IMR-90 (cell line): ENCODE results near the gene TMEM41A. TPM values are rescaled to one million over a fixed set of nuclear protein-coding genes. Genes with fewer than 3 reads are reported as not detected.

Experiments
- ATAC-seq: fragments of 200-7000 bp; cut with Tn5 transposase; 2 replicates; pipeline ENCODE4 v1.9.1; 2020; ENCODE audit warnings: low read depth, mild to moderate bottlenecking, moderate library complexity
- BruUV-seq: library from RNA; stranded (reverse); fragments of 400-500 nt; replicated peaks from 2 replicates; lab custom pipeline; 2021; lab: Mats Ljungman, UMichigan
- CTCF ChIA-PET: fragments of 300-600 bp; formaldehyde crosslinking; extraction: SDS; loops from one replicate; lab custom pipeline; 2021; ENCODE audit warnings: antibody characterized with exemption; lab: Yijun Ruan, JAX
- POLR2A ChIA-PET: fragments of 300-600 bp; sonication (Branson Sonifier 250); formaldehyde crosslinking; loops from one replicate; lab custom pipeline; 2022; ENCODE audit warnings: antibody characterized with exemption; ENCODE audit not compliant: unreplicated experiment; lab: Charles Lee
- DNase-seq: peaks from one replicate; pipeline ENCODE4 v3.0.0; 2013
- H2AFZ ChIP-seq: replicated peaks from 2 replicates; pipeline ENCODE3; 2013; ENCODE audit warnings: low read length, mild to moderate bottlenecking; ENCODE audit not compliant: poor library complexity
- H2AK5ac ChIP-seq: 2 replicates; pipeline ENCODE4 v1.6.1; 2013; ENCODE audit warnings: low read depth, low read length, inconsistent platforms
- H2AK9ac ChIP-seq: replicated peaks from 2 replicates; pipeline ENCODE3; 2013; ENCODE audit warnings: mild to moderate bottlenecking, low read depth, low read length, moderate library complexity; ENCODE audit not compliant: poor library complexity
- H2BK120ac ChIP-seq: 2 replicates; pipeline ENCODE4 v1.6.1; 2013; ENCODE audit warnings: low read depth, low read length, inconsistent platforms
- H2BK15ac ChIP-seq: 3 replicates; pipeline ENCODE4 v1.6.1; 2013; ENCODE audit warnings: low read depth, low read length, inconsistent platforms
- H2BK20ac ChIP-seq: 2 replicates; pipeline ENCODE4 v1.6.1; 2013; ENCODE audit warnings: low read depth, mild to moderate bottlenecking, inconsistent platforms, low read length, moderate library complexity
- H2BK5ac ChIP-seq: 2 replicates; pipeline ENCODE4 v1.6.1; 2013; ENCODE audit warnings: mild to moderate bottlenecking, low read depth, low read length, inconsistent platforms; ENCODE audit not compliant: poor library complexity, severe bottlenecking
- H3K14ac ChIP-seq: replicated peaks from 2 replicates; pipeline ENCODE4 v1.6.1; 2013; ENCODE audit warnings: low read depth, low read length, inconsistent platforms
- H3K18ac ChIP-seq: 2 replicates; pipeline ENCODE4 v1.6.1; 2013; ENCODE audit warnings: low read depth, low read length, control low read depth
- H3K23ac ChIP-seq: 2 replicates; pipeline ENCODE4 v1.6.1; 2013; ENCODE audit warnings: low read depth, low read length, inconsistent platforms
- H3K27ac ChIP-seq: 2 replicates; pipeline ENCODE4 v1.5.1; 2013; ENCODE audit warnings: mild to moderate bottlenecking, control low read depth, low read length; ENCODE audit not compliant: insufficient read depth
- H3K27me3 ChIP-seq: 2 replicates; pipeline ENCODE4 v1.6.1; 2013; ENCODE audit warnings: low read length; ENCODE audit not compliant: control insufficient read depth, insufficient read depth
- H3K36me3 ChIP-seq: 2 replicates; pipeline ENCODE4 v1.6.1; 2013; ENCODE audit warnings: low read length, mixed read lengths; ENCODE audit not compliant: control insufficient read depth, insufficient read depth
- H3K4ac ChIP-seq: 2 replicates; pipeline ENCODE4 v1.6.1; 2013; ENCODE audit warnings: low read depth, low read length, inconsistent platforms
- H3K4me1 ChIP-seq: 2 replicates; pipeline ENCODE4 v1.6.1; 2013; ENCODE audit warnings: low read length, mixed read lengths; ENCODE audit not compliant: control insufficient read depth, insufficient read depth
- H3K4me2 ChIP-seq: 2 replicates; pipeline ENCODE4 v1.6.1; 2013; ENCODE audit warnings: low read depth, mild to moderate bottlenecking, control low read depth, low read length, moderate library complexity
- H3K4me3 ChIP-seq: 2 replicates; pipeline ENCODE4 v1.5.1; 2013; ENCODE audit warnings: low read depth, mild to moderate bottlenecking, control low read depth, low read length, moderate library complexity; ENCODE audit not compliant: insufficient read depth
- H3K56ac ChIP-seq: 2 replicates; pipeline ENCODE4 v1.6.1; 2013; ENCODE audit warnings: low read length, inconsistent platforms; ENCODE audit not compliant: insufficient read depth; ENCODE audit errors: extremely low read depth
- H3K79me1 ChIP-seq, 2 experiments: 2 replicates each; pipeline ENCODE4 v1.6.1; 2013; ENCODE audit warnings: low read length in 2 of 2, inconsistent platforms in 1 of 2, low read depth in 1 of 2
- H3K9ac ChIP-seq: 2 replicates; pipeline ENCODE4 v1.6.1; 2013; ENCODE audit warnings: low read depth, low read length, control low read depth
- H3K9me1 ChIP-seq: 2 replicates; pipeline ENCODE4 v1.6.1; 2013; ENCODE audit warnings: low read length, inconsistent platforms; ENCODE audit not compliant: insufficient read depth
- H3K9me3 ChIP-seq: 2 replicates; pipeline ENCODE4 v1.6.1; 2013; ENCODE audit warnings: low read length; ENCODE audit not compliant: control insufficient read depth, insufficient read depth
- H4K20me1 ChIP-seq: 2 replicates; pipeline ENCODE4 v1.6.1; 2013; ENCODE audit warnings: low read length, inconsistent platforms; ENCODE audit not compliant: insufficient read depth
- H4K5ac ChIP-seq: 2 replicates; pipeline ENCODE4 v1.6.1; 2013; ENCODE audit warnings: mild to moderate bottlenecking, low read depth, low read length, control low read depth
- H4K8ac ChIP-seq, 2 experiments: 2 replicates each; pipeline ENCODE4 v1.6.1; 2013; ENCODE audit warnings: low read depth in 2 of 2, low read length in 2 of 2, control low read depth in 1 of 2, inconsistent platforms in 1 of 2
- H4K91ac ChIP-seq: 2 replicates; pipeline ENCODE4 v1.6.1; 2013; ENCODE audit warnings: low read depth, low read length, inconsistent platforms; ENCODE audit not compliant: insufficient read depth
- CEBPB ChIP-seq: IDR thresholded peaks from 2 replicates; pipeline ENCODE4 v1.6.1; 2012; ENCODE audit warnings: low read depth, low read length, improper control_type of control experiment
- MAFK ChIP-seq: IDR thresholded peaks from 2 replicates; pipeline ENCODE4 v1.6.1; 2012; ENCODE audit warnings: low read depth, low read length, improper control_type of control experiment
- RAD21 ChIP-seq: IDR thresholded peaks from 2 replicates; pipeline ENCODE4 v1.6.1; 2012; ENCODE audit warnings: low read length, improper control_type of control experiment
- RFX5 ChIP-seq: IDR thresholded peaks from 2 replicates; pipeline ENCODE4 v1.8.0; 2012; ENCODE audit warnings: low read depth, mild to moderate bottlenecking, low read length, moderate library complexity
- SMC3 ChIP-seq: fragments of 150-350 bp; IDR thresholded peaks from 2 replicates; pipeline ENCODE4 v1.6.1; 2016; ENCODE audit warnings: low read depth, mild to moderate bottlenecking, antibody characterized with exemption, low read length, moderate library complexity
- WGBS, 2 experiments: methylation state at CpG; one replicate each; pipeline versions ENCODE4 v1.1.5 to v1.1.7; 2013; ENCODE audit warnings: missing lambda C conversion rate in 2 of 2; ENCODE audit not compliant: insufficient read length in 1 of 2; ENCODE audit errors: extremely low coverage in 2 of 2; 5-methylcytosine and 5-hydroxymethylcytosine counted together
- dilution Hi-C: fragments of 300-500 bp; cut with HindIII; formaldehyde crosslinking; loops from one replicate; pipeline ENCODE4 v1.14.3; 2018; ENCODE audit warnings: low sequenced_read_pairs; ENCODE audit not compliant: unreplicated experiment
- in situ Hi-C: fragments of 300-500 bp; cut with MboI; formaldehyde crosslinking; loops from 3 replicates; pipeline ENCODE4 v1.14.3; 2019; ENCODE audit warnings: low sequenced_read_pairs, inconsistent platforms, mixed read lengths
- intact Hi-C: fragments of 100-400 bp; cut with micrococcal nuclease; formaldehyde crosslinking; loops from 2 replicates; pipeline ENCODE4 v1.10.0; 2022
- polyA plus RNA-seq, 3 experiments: library from polyadenylated mRNA; depleted of rRNA; stranded (reverse); fragments of >200 nt; gene quantifications; 2 replicates each; pipeline ENCODE4 v1.2.3, GENCODE V29; 2012; ENCODE audit warnings: low replicate concordance in 1 of 3
- total RNA-seq: library from RNA; depleted of rRNA; stranded (reverse); fragments of >200 nt; gene quantifications from 2 replicates; pipeline ENCODE4 v1.2.3, GENCODE V29; 2012
- TF ChIP-seq, protein P1 (sequence below): fragments of 150-350 bp; IDR thresholded peaks from 2 replicates; pipeline ENCODE4 v1.6.1; 2017; ENCODE audit warnings: mild to moderate bottlenecking, antibody characterized with exemption, low read length, low read depth

The TMEM41A gene
- total and polyA plus RNA-seq, 2 of the 4 experiments (the other 2 are of a cell fraction) = 10.6 to 12.5 TPM

DNA sequence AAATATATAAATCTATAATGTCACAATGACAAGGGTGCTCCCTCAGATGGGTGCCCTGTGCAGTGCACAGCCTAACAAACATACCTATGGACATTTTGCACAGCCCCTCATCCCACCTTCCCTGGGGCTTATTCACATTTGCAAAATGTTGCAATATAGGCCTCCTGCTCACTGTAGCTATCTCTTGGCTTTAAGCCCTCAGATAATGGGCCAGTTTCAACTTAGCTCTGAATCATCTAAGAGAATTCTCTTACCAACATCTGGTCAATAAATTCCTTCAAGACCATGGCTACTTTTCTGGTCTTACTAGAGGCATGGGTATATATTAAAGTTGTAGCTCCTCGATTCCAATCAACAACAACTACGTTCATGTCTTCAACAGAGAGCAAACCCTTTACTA is 35.7 kb upstream of the TMEM41A start:
- no peak overlapping the region for H4K8ac ChIP-seq
- H3K18ac ChIP-seq = no peak overlapping the region
- no peak overlapping the region for H3K23ac ChIP-seq
- H3K4me3 ChIP-seq = no peak overlapping the region
- no peak overlapping the region for H3K56ac ChIP-seq
- H3K9ac ChIP-seq = no peak overlapping the region
- in situ Hi-C loops (no loop called here), dilution Hi-C loops (no loop called here), intact Hi-C loops (no loop called here)
- H4K5ac ChIP-seq = no peak overlapping the region
- no peak overlapping the region for H3K4ac ChIP-seq
- no peaks in the 10 kb centered on the region for H3K36me3 ChIP-seq
- ChIA-PET CTCF (interaction anchor here (0.6 kb wide), 1 partner anchor 20 kb away, joined by 3 read pairs; no protein-coding TSS in a partner anchor), POLR2A (no interaction called here)
- no peaks in the 10 kb centered on the region for H3K27me3 ChIP-seq
- no peak for TF ChIP-seq RAD21
- TF ChIP-seq SMC3 = no peak
- no peak for TF ChIP-seq RFX5
- TF ChIP-seq, protein P1, sequence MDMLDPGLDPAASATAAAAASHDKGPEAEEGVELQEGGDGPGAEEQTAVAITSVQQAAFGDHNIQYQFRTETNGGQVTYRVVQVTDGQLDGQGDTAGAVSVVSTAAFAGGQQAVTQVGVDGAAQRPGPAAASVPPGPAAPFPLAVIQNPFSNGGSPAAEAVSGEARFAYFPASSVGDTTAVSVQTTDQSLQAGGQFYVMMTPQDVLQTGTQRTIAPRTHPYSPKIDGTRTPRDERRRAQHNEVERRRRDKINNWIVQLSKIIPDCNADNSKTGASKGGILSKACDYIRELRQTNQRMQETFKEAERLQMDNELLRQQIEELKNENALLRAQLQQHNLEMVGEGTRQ = no peak
- TF ChIP-seq MAFK = no peak
- peak; percentile 66 for TF ChIP-seq CEBPB
- no peak overlapping the region for H3K4me2 ChIP-seq
- H3K27ac ChIP-seq = no peak overlapping the region
- H2AFZ ChIP-seq = no peak overlapping the region
- no peaks in the 10 kb centered on the region; the same call in 1 of the 2 replicates for H3K9me1 ChIP-seq
- no peaks in the 10 kb centered on the region for H3K79me1 ChIP-seq
- no peak overlapping the region for H2BK20ac ChIP-seq
- no peak overlapping the region for H2BK15ac ChIP-seq
- WGBS, 2 experiments = no CpG with 5 or more reads among the region's 2 CpGs
- peak; percentile 35; the same call in 1 of the 2 replicates for ATAC-seq
- H2AK5ac ChIP-seq = no peak overlapping the region
- DNase-seq = peak; percentile 56
- no peak overlapping the region for H3K14ac ChIP-seq
- BruUV-seq = no TSS peak
- no peak overlapping the region for H2BK5ac ChIP-seq
- no peak overlapping the region for H2BK120ac ChIP-seq
- no peaks in the 10 kb centered on the region for H4K20me1 ChIP-seq
- H4K91ac ChIP-seq = no peak overlapping the region
- H2AK9ac ChIP-seq = no peak overlapping the region
- no peaks in the 10 kb centered on the region for H3K4me1 ChIP-seq
- no peaks in the 10 kb centered on the region for H3K9me3 ChIP-seq
